GM18870 (cell line): ENCODE measurements around the gene MOB3B.
"Not testable (repeated sequence)": the region's sequence is repeated elsewhere in the genome, so short reads cannot be mapped to it uniquely, and the experiment has no call there.

Experiments
- ATAC-seq: cut with Tn5 transposase; IDR thresholded peaks from one replicate; pipeline ENCODE4 v1.9.1; 2021; ENCODE audit warnings: moderate library complexity; ENCODE audit not compliant: unreplicated experiment

Gene MOB3B

GRCh38 chr9:27451207-27451797, 78.3 kb downstream of the MOB3B start:
- ATAC-seq, result peak; percentile 57

DNA sequence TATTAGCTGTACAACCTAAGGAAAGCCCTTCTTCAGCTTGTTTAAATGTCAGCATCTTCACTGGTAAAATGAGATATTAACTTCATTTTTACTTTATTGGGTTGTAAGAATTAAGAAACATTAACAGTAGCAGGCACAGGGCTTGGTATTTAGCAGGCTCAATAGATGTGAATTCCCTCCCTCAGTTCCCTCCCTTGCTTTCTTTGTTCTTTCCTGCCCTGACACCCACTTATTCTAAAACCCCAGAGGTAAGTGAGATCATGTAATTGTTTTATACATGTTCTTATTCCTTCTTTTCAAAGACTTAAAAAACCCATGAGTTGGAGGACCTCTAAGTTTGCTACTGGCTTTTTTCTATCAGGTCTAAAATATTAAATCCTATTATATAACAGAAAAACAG, 78.9 kb downstream of the MOB3B start:
- ATAC-seq, result no peak

DNA sequence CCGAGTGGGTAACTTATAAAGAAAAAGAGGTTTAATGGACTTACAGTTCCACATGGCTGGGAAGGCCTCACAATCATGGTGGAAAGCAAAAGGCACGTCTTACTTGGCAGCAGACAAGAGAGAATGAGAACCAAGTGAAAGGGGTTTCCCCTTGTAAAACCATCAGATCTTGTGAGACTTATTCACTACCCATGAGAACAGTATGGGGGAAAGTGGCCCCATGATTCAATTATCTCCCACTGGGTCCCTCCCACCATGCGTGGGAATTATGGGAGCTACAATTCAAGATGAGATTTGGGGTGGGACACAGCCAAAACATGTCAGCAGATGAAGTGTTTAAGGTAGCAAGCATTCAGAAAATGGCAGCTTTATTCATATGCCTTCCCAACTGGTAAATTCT, 81.3 kb downstream of the MOB3B start:
- ATAC-seq, result not testable (repeated sequence)

- ATAC-seq, result no peak
Observed at GRCh38 chr9:27447031-27447683, 82.5 kb downstream of the MOB3B start.

DNA sequence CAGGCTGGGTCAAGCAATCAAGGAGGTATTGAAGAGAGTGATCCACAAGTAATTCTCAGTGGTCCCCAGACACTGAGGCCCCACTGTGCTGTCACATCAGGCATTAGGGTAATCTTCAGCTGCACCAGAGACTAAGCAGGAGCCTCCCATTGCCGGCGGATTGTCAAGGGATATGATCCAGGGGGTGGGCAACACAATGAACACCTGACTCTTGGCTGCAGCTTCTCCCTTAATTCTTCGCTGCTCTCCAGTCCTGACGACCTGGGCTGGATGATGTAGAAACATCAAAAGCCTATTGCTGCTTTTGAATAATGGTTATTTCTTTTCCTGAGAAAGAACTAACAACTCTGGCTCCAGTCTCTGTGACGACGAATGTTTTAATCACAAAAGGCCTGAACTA, 83.9 kb downstream of the MOB3B start:
- no peak for ATAC-seq

DNA sequence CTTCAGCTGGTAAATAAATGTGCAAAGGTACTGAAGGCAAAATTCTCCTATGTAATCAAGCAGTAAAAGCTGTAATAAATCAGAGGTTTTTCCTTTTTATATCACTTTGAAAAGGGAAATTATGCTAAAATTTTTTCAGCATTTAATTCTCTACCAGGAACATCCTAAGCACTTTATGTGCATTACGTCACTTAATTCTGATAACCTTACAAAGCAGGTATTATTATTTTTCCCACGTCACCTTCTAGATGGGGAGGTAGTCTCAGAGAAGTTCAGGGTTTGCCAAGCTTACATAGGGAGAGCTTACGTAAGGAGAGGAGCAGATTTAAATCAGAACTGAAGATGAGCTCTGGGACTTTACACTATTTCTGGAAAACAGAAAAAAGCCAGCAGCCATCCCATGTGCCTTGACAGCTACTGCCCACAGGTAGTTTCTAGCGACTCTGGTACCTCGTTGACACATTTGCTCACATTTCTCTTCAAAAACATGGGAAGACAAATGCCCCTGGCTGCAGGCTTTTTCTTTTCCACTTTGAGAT, 84.5 kb downstream of the MOB3B start:
- ATAC-seq, result no peak

GRCh38 chr9:27442464-27442863, 87.2 kb downstream of the MOB3B start:
- ATAC-seq, result no peak

DNA sequence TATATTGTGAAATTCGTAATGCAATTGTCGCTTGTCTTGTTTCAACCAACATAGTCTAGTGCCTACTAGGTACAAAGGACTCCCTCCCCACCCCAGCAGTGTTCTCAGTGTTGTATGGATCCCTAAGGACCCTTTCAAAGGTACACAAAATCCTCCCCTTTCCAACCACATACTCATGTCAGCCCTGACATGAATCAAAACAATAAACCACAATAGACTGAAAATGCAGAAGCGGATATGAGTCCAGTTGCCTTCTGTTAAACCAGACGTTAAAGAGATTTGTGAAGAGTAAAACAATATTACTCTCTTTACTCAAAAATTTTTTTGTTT, 87.9 kb downstream of the MOB3B start:
- ATAC-seq, result peak; percentile 97

GRCh38 chr9:27440888-27441740, 88.5 kb downstream of the MOB3B start:
- no peak for ATAC-seq

- no peak for ATAC-seq
Observed at GRCh38 chr9:27438522-27438921, 91.1 kb downstream of the MOB3B start.

GRCh38 chr9:27437652-27438373, 91.8 kb downstream of the MOB3B start:
- ATAC-seq, result no peak

- ATAC-seq, result no peak
Observed at GRCh38 chr9:27436234-27436633, 93.4 kb downstream of the MOB3B start.

DNA sequence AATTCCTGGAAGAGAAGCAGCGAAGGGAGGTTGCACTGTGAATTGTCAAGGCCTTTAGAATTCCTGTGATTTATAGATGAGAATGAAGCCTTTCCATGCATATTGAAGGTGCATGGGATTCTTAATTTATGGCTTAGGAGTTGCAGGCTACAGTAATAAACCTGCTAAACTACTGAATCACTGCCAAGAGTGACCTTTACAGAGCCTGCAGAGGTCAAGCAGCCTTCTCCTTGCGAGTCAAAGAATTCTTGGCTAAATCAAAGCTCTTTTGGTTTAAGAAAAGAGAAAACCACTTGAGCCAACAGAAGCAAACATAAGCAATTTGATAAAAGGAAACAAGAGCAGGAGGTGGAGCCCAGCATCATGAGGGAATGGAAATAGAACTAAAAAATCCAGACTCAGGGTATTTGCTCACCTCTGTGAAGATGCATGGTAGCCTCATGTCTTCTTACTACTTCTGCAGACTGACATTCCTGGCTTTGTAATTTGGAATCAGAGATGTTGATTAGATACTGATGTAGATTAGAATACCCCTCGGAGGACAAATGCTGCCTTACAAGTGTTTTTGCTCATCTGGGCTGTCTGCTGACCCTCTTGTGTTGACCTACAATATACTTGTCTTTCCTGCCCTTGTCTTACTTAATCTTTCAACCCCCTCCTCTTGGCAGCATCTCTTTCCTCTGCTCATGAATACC, 95.8 kb downstream of the MOB3B start:
- ATAC-seq, result no peak

GRCh38 chr9:27432308-27432707, 97.3 kb downstream of the MOB3B start:
- no peak for ATAC-seq

- ATAC-seq, result no peak
Observed at GRCh38 chr9:27431543-27432147, 98.0 kb downstream of the MOB3B start.

DNA sequence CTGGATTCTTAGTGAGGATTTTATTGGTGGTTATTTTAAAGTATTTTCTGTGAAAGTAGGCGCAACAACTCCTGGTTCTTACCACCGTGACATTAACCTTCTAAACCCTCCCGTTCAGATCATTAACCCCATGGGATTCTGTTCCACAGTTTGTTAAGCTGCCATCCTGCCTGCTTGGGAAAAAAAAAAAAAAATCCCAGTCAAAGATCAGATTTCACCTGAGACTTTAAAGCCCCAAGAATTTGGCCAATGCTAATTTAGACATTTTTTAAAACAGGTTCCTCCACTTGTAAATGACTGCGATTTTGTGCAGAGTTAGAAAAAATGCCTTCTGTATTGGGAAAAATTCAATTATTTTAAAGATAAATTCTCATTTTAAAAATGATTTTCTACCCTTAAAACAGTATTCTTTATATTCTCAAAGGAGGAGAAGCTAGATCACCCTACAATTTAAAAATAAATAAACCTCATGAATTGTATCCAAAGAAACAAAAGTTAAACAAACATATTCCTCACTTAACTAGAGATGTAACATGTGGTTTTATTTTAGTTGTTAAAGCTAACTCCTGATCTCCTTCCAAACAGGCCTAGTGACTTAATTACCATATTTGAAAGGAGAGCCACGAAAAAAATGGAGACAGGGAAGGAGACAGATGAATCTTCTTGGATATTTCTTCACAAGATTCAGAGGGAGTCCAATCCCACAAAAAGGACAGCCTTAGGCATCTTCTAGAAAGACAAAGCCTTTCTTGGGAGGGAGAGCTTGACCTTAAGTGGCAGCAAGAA, 98.7 kb downstream of the MOB3B start:
- ATAC-seq, result no peak

DNA sequence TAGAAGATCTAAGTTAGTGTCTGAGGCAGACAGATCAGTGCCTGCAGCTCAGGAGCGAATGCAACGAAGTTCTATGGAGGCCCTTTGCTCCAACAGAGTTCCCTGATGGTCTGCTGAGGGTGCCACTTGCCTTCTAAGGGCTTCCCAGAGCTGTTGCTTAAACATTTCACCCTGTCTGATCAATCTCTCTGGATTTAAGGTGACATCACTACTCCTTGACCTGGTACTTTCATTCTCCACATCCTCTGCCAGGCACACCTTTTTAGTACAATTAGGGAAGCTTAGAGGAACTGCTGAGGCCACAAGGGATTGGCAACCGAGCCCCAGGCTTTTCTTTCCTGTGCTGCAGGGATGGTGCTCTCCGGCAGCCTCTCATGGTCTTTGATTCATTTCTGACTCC, 99.7 kb downstream of the MOB3B start:
- no peak for ATAC-seq

DNA sequence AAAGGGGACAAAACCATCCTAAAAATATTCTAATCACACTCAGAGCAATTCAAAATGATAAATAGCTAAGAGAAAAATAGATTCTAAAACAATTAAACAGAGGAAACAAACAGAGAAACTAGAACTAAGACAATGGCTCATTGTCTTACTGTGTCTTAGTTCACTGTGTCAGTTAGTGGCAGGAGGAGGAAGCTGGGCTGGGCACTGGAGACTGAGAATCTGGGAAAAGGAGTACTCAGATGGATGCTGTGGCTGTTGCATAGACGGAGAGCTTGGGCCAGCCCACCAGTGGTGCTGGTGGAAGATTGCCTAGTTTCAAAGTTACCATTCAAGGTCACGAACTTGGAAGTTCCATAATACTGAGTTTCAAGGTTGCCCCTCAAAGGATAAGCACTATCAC, 100.2 kb downstream of the MOB3B start:
- ATAC-seq, result no peak

GRCh38 chr9:27428551-27428950, 101.1 kb downstream of the MOB3B start:
- no peak for ATAC-seq

DNA sequence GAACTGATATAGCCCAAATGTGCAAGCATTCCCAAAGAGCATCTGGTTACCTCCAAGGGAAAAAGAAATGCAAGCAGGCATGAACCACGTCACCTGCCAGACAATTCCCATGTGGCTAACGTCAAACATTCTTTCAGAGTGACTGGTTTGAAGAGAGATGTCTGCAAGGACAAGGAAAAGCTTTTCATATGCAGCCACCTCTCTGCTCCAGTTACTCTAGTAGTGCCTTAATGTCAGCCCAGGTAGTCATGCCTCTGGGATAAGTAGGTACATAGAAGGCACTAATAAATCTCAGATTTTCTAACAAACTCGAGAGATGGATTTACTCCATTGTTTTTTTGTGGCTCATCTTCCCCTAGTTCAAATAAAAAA, 102.4 kb downstream of the MOB3B start:
- ATAC-seq, result no peak
